HL-60/S4 (cell line): ENCODE results near the gene PI4KA.
"Not testable (repeated sequence)": the region's sequence is repeated elsewhere in the genome, so short reads cannot be mapped to it uniquely, and the experiment has no call there.

Source experiments
- in situ Hi-C: fragments of 300-500 bp; cut with MboI; formaldehyde crosslinking; loops from 2 replicates; pipeline ENCODE4 v1.14.3; 2022; ENCODE audit warnings: low sequenced_read_pairs

The PI4KA gene

GRCh38 chr22:20779014-20779817, 79.4 kb downstream of the PI4KA start:
- in situ Hi-C loops: no loop called here

- in situ Hi-C loops: no loop called here
These were observed 81.0 kb downstream of the PI4KA start for GRCh38 chr22:20777420-20778177.

GRCh38 chr22:20776624-20777405, 81.8 kb downstream of the PI4KA start:
- in situ Hi-C loops: no loop called here

GRCh38 chr22:20775342-20775895, 83.2 kb downstream of the PI4KA start:
- in situ Hi-C loops: no loop called here

GRCh38 chr22:20774882-20775281, 83.7 kb downstream of the PI4KA start:
- in situ Hi-C loops: no loop called here

GRCh38 chr22:20773793-20774212, 84.8 kb downstream of the PI4KA start, which contains the start of gene SERPIND1:
SERPIND1 (plus strand) TSS chr22:20774113; CDS start chr22:20779313, 5,200 bp downstream.
- in situ Hi-C loops: no loop called here

GRCh38 chr22:20771918-20772625, 86.5 kb downstream of the PI4KA start:
- in situ Hi-C loops: no loop called here

GRCh38 chr22:20769496-20769826, 89.2 kb downstream of the PI4KA start:
- in situ Hi-C loops: not testable (repeated sequence)

- in situ Hi-C loops: no loop called here
These were observed 92.1 kb downstream of the PI4KA start for GRCh38 chr22:20766530-20766929.

GRCh38 chr22:20765938-20766337, 92.7 kb downstream of the PI4KA start:
- in situ Hi-C loops: no loop called here

- in situ Hi-C loops: no loop called here
These were observed 93.9 kb downstream of the PI4KA start for GRCh38 chr22:20764729-20765128.

- in situ Hi-C loops: no loop called here
These were observed 94.2 kb downstream of the PI4KA start for GRCh38 chr22:20764471-20764720.

GRCh38 chr22:20763630-20764470, 94.8 kb downstream of the PI4KA start:
- in situ Hi-C loops: no loop called here

- in situ Hi-C loops: no loop called here
These were observed 96.3 kb downstream of the PI4KA start for GRCh38 chr22:20762233-20762796.

- in situ Hi-C loops: no loop called here
These were observed 97.1 kb downstream of the PI4KA start for GRCh38 chr22:20761536-20761935.

- in situ Hi-C loops: no loop called here
These were observed 98.5 kb downstream of the PI4KA start for GRCh38 chr22:20760084-20760483.

GRCh38 chr22:20758688-20759087, 99.9 kb downstream of the PI4KA start:
- in situ Hi-C loops: no loop called here

GRCh38 chr22:20756846-20757245, 101.8 kb downstream of the PI4KA start:
- in situ Hi-C loops: no loop called here

- in situ Hi-C loops: no loop called here
These were observed 105.7 kb downstream of the PI4KA start for GRCh38 chr22:20752873-20753272.
